Transverse colon (tissue), 4 donors: Measurements from ENCODE around the gene MME.
A peak's percentile ranks its signal among the peaks of the same experiment; 100 is the strongest.
"Not testable (repeated sequence)": the region's sequence is repeated elsewhere in the genome, so short reads cannot be mapped to it uniquely, and the experiment has no call there.

Source experiments
- CTCF ChIP-seq, 5 experiments: fragments of 200-600 bp in 3 of 5; fragments of 450-650 bp in 2 of 5; sonication (generic) in 3 of 5; IDR thresholded peaks; 1 replicate in 2 of 5; 2 replicates in 3 of 5; pipeline ENCODE4 v1.5.1; 2016 to 2017; ENCODE audit warnings: antibody characterized with exemption in 5 of 5, inconsistent platforms in 3 of 5, mild to moderate bottlenecking in 2 of 5, moderate library complexity in 1 of 5
- POLR2A ChIP-seq: fragments of 450-650 bp; IDR thresholded peaks from one replicate; pipeline ENCODE4 v1.6.1; 2016; ENCODE audit warnings: antibody characterized with exemption, mild to moderate bottlenecking, moderate library complexity
- POLR2AphosphoS5 ChIP-seq, 3 donors: sonication (generic); formaldehyde crosslinking; IDR thresholded peaks; one replicate each; pipeline ENCODE4 v1.6.1; 2016; ENCODE audit warnings: antibody characterized with exemption in 3 of 3

- TF ChIP-seq POLR2A; POLR2AphosphoS5 (IDR thresholded peaks at IDR 0.05): not testable (repeated sequence)
- peak in 1 of 5 experiments; percentile 23 for TF ChIP-seq CTCF (IDR thresholded peaks at IDR 0.05)
Measured at GRCh38 chr3:155124745-155125144, 44.6 kb downstream of the MME start.
